GM21528 (cell line): ENCODE measurements around the gene PNN.
"Not testable (repeated sequence)": the region's sequence is repeated elsewhere in the genome, so short reads cannot be mapped to it uniquely, and the experiment has no call there.

ENCODE experiments used
- ATAC-seq: cut with Tn5 transposase; IDR thresholded peaks from one replicate; pipeline ENCODE4 v1.9.1; 2021; ENCODE audit warnings: mild to moderate bottlenecking, moderate library complexity; ENCODE audit not compliant: unreplicated experiment, low FRiP score

The PNN gene

DNA sequence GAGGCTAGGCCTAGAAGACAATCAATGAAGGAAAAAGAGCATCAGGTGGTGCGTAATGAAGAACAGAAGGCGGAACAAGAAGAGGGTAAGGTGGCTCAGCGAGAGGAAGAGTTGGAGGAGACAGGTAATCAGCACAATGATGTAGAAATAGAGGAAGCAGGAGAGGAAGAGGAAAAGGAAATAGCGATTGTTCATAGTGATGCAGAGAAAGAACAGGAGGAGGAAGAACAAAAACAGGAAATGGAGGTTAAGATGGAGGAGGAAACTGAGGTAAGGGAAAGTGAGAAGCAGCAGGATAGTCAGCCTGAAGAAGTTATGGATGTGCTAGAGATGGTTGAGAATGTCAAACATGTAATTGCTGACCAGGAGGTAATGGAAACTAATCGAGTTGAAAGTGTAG, 5.5 kb downstream of the PNN start:
- ATAC-seq: no peak

DNA sequence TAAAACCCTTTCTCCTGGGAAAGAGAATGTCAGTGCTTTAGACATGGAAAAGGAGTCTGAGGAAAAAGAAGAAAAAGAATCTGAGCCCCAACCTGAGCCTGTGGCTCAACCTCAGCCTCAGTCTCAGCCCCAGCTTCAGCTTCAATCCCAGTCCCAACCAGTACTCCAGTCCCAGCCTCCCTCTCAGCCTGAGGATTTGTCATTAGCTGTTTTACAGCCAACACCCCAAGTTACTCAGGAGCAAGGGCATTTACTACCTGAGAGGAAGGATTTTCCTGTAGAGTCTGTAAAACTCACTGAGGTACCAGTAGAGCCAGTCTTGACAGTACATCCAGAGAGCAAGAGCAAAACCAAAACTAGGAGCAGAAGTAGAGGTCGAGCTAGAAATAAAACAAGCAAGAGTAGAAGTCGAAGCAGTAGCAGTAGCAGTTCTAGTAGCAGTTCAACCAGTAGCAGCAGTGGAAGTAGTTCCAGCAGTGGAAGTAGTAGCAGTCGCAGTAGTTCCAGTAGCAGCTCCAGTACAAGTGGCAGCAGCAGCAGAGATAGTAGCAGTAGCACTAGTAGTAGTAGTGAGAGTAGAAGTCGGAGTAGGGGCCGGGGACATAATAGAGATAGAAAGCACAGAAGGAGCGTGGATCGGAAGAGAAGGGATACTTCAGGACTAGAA, 6.1 kb downstream of the PNN start:
- no peak for ATAC-seq

GRCh38 chr14:39181693-39182047, 6.6 kb downstream of the PNN start:
- ATAC-seq: no peak

GRCh38 chr14:39182770-39183684, 8.0 kb downstream of the PNN start:
- ATAC-seq: no peak

GRCh38 chr14:39183685-39184003, 8.6 kb downstream of the PNN start:
- not testable (repeated sequence) for ATAC-seq

- no peak for ATAC-seq
Measured at GRCh38 chr14:39184628-39185255, 9.7 kb downstream of the PNN start.

DNA sequence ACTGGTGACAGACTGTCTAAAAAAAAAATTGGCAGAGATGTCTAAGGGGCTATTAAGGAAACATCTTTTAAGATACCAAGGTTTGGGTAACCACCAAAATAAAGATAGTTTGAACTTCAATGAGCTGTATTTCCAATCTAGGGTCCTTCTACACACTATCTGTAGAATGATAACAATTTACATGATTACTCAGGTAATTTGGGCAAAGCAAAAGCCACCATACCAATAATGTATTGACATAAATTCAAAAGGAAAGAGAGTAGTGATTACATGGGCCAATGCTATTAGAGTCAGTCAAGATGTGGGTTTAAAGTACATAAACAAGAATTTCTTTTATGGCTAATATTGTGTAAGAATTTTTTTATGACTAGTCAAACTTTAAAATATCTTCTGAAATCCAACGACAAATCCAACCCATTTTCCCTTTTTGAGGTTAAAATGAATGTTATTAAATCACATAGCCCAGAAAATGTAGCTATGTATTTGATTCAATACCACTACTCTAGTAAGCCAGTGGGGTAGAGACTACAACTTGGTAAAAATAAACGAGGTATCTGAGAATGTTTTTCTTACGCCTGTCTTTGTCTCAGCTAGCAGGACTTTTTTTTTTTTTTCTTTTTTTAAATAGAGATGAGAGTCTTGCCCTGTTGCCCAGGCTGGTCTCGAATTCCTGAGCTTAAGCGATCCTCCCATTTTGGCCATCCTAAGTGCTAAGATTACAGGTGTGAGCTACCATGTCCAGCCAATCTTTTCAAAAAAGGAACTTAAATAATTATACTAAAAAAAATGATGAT, 10.4 kb downstream of the PNN start:
- ATAC-seq: no peak

DNA sequence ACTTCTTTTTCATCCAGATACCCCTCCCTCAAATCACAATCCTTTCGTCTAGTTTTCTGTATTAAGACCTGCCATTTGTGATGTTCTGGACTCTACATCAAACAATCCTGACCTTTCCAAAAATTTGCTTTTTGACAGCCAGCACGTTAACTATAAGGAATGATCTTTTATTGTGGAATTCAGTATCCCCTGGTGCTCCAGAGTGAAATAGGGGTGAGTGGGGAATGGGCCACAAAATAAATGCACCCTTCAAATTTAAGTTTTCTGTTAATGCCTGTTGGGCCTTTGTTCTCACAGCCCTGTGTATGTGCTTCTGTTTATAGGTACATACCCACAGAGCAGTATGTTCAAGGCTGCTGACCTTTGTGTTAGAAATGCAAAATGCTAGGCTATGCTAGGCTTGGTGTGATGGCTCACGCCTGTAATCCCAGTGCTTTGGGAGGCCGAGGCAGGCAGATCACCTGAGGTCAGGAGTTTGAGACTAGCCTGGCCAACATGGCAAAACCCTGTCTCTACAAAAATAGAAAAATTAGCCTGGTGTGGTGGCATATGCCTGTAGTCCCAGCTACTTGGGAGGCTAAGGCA, 12.0 kb downstream of the PNN start:
- no peak for ATAC-seq

- no peak for ATAC-seq
Measured at GRCh38 chr14:39203659-39204606, 28.9 kb downstream of the PNN start.

- ATAC-seq: not testable (repeated sequence)
Measured at GRCh38 chr14:39207430-39207829, 32.4 kb downstream of the PNN start.

DNA sequence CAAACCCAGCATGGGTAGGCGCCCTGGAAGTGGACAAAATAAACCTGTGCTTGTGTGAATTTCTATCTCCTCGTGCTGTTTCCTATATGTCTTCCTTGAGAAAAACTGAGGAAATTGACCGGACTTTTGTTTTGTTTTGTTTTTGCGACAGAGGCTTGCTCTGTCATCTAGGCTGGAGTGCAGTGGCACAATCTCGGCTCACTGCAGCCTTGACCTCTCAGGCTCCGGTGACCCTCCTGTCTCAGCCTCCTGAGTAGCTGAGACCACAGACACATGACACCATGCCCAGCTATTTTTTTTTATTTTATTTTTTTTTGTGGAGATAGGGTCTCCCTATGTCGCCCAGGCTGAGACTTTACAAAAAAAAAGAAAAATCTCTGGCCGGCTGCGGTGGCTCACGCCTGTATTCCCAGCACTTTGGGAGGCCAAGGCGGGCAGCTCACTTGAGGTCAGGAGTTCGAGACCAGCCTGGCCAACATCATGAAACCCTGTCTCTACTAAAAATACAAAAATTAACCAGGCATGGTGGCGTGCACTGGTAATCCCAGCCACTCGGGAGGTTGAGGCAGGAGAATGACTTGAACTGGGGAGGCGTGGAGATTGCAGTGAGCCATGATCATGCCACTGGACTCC, 36.2 kb downstream of the PNN start:
- ATAC-seq: no peak

- no peak for ATAC-seq
Measured at GRCh38 chr14:39212034-39212433, 37.0 kb downstream of the PNN start.

DNA sequence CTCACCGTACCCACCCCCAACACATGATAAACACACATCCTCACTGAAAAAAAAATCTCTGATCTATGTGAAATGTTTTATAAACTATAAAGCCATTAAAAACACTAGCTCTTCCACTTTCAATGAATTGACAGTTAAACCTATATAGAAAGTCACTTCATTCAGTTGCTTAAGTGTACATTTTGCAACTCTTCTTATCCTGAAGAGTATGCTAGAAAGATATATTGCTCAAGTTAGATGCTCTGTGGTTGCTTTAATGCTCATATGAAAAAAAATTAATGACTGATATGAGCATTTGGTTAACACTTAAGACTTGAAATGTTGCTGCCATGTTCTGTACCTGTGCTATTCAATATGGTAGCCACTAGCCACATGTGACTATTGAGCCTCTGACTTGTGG, 37.6 kb downstream of the PNN start:
- ATAC-seq: no peak

DNA sequence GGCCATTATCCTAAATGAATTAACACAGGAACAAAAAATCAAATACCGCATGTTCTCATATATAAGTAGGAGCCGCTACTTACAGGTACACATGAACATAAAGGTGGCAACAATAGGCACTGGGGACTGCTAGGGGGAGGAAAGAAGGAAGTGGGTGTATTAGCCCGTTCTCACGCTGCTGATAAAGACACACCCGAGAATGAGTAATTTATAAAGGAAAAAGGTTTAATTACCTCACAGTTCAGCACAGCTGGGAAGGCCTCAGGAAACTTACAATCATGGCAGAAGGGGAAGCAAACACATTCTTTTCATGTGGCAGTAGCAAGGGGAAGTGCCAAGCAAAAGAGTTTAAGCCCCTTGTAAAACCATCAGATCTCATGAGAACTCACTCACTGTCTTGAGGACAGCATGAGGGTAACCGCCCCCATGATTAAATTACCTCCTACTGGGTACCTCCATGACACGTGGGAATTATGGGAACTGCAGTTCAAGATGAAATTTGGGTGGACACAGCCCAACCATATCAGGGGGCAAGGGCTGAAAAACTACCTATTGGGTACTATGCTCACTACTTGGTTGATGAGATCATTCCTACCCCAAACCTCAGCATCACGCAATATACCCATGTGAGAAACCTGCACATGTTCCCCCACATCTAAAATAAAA, 42.3 kb downstream of the PNN start:
- no peak for ATAC-seq

DNA sequence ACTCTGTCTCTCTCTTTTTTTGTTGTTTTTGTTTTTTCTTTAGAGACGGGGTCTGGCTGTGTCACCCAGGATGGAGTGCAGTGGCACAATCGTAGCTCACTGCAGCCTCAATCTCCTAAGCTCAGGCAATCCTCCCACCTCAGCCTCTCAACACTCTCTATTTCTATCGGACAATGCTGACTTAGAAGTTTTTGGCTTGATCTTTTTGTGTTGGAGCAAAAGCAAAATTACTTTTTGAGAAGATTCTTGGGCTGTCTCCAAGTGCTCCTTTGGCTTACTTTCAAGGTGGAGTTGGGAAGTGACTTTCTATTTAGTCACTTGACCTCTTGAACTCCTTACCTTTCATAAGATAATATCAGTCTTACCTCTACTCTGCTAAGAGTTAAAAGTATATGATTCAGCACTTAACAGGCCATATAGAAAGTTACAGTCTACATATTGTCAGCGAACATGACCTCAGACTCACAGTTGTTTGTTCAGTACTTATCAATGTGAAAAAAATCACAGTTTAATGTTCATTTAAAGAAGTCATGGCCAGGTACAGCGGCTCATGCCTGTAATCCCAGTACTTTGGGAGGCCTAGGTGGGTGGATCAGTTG, 43.2 kb downstream of the PNN start:
- ATAC-seq: no peak

DNA sequence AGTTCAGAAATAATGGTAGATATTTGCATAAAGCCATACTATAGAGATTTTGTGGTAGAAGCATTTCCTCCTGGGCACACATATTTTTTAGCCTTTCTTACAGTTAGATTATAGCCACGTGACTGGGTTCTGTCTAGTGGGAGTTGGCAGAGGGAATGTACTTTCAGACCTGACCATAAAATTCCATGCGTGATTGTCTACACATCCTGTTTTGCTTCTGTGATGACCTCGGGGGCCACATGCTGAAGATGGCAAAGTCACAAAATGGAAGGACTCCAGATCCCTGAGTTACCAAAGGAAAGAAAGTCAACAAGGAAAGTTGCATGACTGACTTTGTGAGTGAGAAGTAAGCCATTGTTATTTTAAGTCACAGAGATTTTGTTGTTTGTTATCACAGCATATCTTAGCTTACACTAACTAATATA, 44.0 kb downstream of the PNN start:
- ATAC-seq: no peak

- not testable (repeated sequence) for ATAC-seq
Measured at GRCh38 chr14:39220473-39220872, 45.4 kb downstream of the PNN start.

GRCh38 chr14:39228044-39228443, 53.0 kb downstream of the PNN start:
- ATAC-seq: no peak
